BJ (cell line): ENCODE measurements around the gene TJP3. TPM values are rescaled to one million over a fixed set of nuclear protein-coding genes. Genes with fewer than 3 reads are reported as not detected.

Experiments
- CTCF ChIA-PET: fragments of 350-600 bp; formaldehyde crosslinking; extraction: SDS; loops from one replicate; lab custom pipeline; 2021; ENCODE audit warnings: antibody characterized with exemption, inconsistent platforms; lab: Yijun Ruan, JAX
- POLR2A ChIA-PET: fragments of 300-600 bp; sonication (Branson Sonifier 250); formaldehyde crosslinking; extraction: SDS; loops from one replicate; lab custom pipeline; 2021; ENCODE audit warnings: antibody characterized with exemption; lab: Charles Lee
- DNase-seq: peaks from one replicate; pipeline ENCODE4 v3.0.0-alpha.2; 2011; ENCODE audit warnings: low read depth
- H3K27me3 ChIP-seq: 2 replicates; pipeline ENCODE4 v1.6.0; 2011; ENCODE audit warnings: low read length; ENCODE audit not compliant: control insufficient read depth, insufficient read depth
- H3K36me3 ChIP-seq: 2 replicates; pipeline ENCODE4 v1.5.1; 2011; ENCODE audit warnings: low read length; ENCODE audit not compliant: control insufficient read depth, insufficient read depth
- H3K4me3 ChIP-seq: 2 replicates; pipeline ENCODE4 v1.5.1; 2011; ENCODE audit warnings: low read depth, mild to moderate bottlenecking, control low read depth, low read length
- polyA plus RNA-seq: library from polyadenylated mRNA; depleted of rRNA; stranded (reverse); fragments of >200 nt; gene quantifications from 2 replicates; pipeline ENCODE4 v1.2.3, GENCODE V29; 2011
- TF ChIP-seq, protein P1 (sequence below): IDR thresholded peaks from 2 replicates; pipeline ENCODE4 v1.5.1; 2011; ENCODE audit warnings: low read depth, mild to moderate bottlenecking, control low read depth, inconsistent platforms, low read length, moderate library complexity; ENCODE audit not compliant: insufficient read depth

Gene TJP3
- polyA plus RNA-seq, 1 experiment, result not detected

DNA sequence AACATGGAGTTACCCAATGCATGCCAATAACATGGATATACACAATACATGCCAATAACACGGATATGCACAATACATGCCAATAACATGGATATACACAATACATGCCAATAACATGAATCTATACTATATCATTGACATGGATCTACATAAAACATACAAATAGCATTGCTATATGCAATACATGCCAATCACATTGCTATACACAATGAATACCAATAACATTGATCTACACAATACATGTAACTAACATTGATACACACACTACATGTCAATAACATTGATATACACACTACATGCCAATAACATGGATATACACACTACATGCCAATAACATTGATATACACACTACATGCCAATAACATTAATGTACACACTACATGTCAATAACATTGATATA is 7.0 kb upstream of the TJP3 start:
- no peaks in the 10 kb centered on the region for H3K27me3 ChIP-seq
- ChIA-PET POLR2A (interaction anchor here (0.6 kb wide), 1 partner anchor 407 kb away, joined by 4 read pairs; no protein-coding TSS in a partner anchor), CTCF (interaction anchor here (0.7 to 9.5 kb wide), 6 partner anchors 10 to 120 kb away, joined by 3 to 99 read pairs (median 7); no protein-coding TSS in a partner anchor)
- DNase-seq, result no peak
- H3K36me3 ChIP-seq, result peaks cover 2% of the 10 kb centered on the region; the same call in 1 of the 2 replicates
- H3K4me3 ChIP-seq, result no peak overlapping the region
- TF ChIP-seq, protein P1, sequence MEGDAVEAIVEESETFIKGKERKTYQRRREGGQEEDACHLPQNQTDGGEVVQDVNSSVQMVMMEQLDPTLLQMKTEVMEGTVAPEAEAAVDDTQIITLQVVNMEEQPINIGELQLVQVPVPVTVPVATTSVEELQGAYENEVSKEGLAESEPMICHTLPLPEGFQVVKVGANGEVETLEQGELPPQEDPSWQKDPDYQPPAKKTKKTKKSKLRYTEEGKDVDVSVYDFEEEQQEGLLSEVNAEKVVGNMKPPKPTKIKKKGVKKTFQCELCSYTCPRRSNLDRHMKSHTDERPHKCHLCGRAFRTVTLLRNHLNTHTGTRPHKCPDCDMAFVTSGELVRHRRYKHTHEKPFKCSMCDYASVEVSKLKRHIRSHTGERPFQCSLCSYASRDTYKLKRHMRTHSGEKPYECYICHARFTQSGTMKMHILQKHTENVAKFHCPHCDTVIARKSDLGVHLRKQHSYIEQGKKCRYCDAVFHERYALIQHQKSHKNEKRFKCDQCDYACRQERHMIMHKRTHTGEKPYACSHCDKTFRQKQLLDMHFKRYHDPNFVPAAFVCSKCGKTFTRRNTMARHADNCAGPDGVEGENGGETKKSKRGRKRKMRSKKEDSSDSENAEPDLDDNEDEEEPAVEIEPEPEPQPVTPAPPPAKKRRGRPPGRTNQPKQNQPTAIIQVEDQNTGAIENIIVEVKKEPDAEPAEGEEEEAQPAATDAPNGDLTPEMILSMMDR, result no peak

DNA sequence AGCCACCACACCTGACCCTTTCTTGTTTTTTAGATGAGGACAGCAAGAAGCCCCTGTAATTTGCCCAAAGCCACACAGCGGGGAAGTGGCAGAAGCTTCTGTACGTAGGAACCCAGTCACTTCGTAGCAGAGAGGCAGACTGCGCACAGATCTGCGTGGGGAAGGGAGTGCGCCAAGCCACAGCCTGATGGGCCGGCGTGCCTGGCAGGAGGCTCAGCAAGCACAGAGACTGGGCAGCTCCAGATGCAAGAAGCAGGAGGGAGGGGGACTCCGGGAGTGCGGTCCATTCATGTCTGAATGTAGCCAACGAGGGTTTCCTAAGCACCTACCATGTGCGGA is 347 bp upstream of the TJP3 start:
- ChIA-PET CTCF (interaction anchor here (0.8 to 4.5 kb wide), 7 partner anchors 11 to 403 kb away, joined by 3 to 21 read pairs (median 5); no protein-coding TSS in a partner anchor), POLR2A (no interaction called here)
- TF ChIP-seq, protein P1, result no peak
- Histone ChIP-seq H3K4me3 (no peak overlapping the region), H3K27me3 (peaks cover 10% of the 10 kb centered on the region), H3K36me3 (no peaks in the 10 kb centered on the region)
- no peak for DNase-seq

DNA sequence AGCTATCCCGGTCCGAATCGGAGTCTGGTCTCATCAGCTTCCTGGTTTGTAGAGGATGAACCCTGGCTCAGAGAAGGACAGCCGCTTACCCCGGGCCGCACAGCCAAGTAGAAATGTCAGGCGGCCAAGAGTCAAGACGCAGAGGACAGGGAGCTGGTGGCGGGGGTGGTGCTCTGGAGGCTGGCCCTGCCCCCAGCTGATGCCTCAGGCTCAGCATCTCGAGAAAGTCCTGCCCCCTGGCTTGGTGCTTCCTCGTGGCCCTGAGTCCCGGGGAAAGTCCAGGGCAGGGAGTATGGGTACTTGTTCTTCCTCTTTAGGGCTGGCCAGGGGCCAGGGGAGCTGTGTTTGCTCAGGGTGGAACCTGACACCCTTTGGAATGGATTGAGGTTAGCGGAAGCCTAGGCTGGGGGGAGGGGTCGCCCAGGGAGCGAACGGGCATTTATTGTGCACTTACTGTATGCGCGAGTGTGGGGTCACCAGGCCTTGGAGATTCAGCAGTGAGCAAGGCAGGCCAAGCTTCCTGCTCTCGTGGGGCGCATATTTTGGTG is 2.2 kb downstream of the TJP3 start:
- TF ChIP-seq, protein P1, result no peak
- Histone ChIP-seq H3K4me3 (no peak overlapping the region), H3K27me3 (peaks cover 10% of the 10 kb centered on the region), H3K36me3 (no peaks in the 10 kb centered on the region)
- ChIA-PET POLR2A (interaction anchor here (0.5 kb wide), 1 partner anchor 372 kb away, joined by 22 read pairs; no protein-coding TSS in a partner anchor), CTCF (interaction anchor here (0.6 to 1.8 kb wide), 5 partner anchors 9 to 225 kb away, joined by 3 to 7 read pairs (median 4); partner anchors contain the start of gene PIP5K1C)
- no peak for DNase-seq

DNA sequence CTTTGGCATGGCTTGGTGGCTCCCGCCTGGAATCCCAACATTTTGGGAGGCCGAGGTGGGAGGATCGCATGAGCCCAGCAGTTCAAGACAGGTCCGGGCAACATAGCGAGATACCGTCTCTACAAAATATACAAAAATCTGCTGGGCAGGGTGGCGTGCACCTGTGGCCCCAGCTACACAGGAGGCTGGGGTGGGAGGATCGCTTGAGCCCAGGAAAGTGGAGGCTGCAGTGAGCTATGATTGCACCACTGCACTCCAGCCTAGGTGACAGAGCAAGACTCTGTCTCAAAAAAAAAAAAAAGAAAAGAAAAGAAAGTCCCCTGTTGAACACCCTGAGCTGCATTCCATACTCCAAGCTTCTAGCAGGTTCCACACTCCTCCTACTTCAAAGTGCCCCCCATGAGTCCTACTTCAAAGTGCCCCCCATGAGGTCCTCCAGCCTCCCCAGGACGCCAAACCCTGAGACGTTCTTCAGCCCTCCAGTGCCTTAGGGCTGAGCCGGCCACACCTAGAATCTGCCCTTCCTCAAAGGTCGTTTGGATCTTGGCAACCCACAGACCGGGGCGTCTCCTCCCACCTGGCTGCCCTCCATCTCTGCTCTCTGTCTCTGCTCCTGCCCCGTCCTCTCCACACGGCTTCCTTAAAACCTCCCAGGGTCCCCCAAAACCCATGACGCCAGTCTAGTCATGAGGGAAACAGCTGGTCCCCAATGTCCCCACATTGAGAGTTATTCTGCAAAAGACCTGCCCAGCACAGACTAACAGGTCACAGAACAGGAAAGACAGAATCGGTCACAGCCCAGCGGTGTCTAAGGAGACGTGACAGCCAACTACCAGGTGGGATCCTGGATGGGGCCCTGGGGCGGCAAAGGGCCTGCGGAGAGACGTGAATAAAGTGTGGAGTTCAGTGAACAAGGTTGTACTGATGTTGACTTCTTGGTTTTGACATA is 4.8 kb downstream of the TJP3 start:
- Histone ChIP-seq H3K27me3 (peaks cover 6% of the 10 kb centered on the region), H3K4me3 (no peak overlapping the region), H3K36me3 (no peaks in the 10 kb centered on the region)
- TF ChIP-seq, protein P1, result no peak
- ChIA-PET CTCF (no interaction called here), POLR2A (interaction anchor here (0.7 kb wide), 1 partner anchor 43 kb away, joined by 12 read pairs; no protein-coding TSS in a partner anchor)
- DNase-seq, result no peak

DNA sequence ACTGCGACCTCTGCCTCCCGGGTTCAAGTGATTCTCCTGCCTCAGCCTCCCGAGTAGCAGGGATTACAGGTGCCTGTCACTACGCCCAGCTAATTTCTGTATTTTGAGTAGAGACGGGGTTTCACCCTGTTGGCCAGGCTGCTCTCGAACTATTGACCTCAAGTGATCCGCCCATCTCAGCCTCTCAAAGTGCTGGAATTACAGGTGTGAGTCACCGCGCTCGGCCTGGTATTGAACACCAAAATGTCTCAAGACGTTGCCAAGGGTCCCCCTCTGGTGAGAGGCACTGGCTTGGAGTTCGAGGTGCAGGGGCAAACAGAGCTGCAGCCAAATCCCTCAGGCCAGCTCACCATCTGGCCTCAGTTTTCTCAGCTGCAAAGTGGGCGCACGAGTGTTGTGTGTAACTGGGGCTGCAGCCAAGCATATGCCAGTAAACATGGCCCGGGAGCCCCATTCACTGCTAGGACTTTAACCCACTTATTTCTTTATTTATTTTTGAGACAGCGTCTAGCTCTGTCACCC is 8.0 kb downstream of the TJP3 start:
- H3K4me3 ChIP-seq, result no peak overlapping the region
- H3K27me3 ChIP-seq, result peaks cover 3% of the 10 kb centered on the region
- DNase-seq, result no peak
- no peaks in the 10 kb centered on the region for H3K36me3 ChIP-seq
- ChIA-PET CTCF (interaction anchor here (0.7 kb wide), 1 partner anchor 106 kb away, joined by 4 read pairs; no protein-coding TSS in a partner anchor), POLR2A (interaction anchor here (0.6 kb wide), 1 partner anchor 9 kb away, joined by 9 read pairs; no protein-coding TSS in a partner anchor)
- TF ChIP-seq, protein P1, result no peak
